H9 (cell line): ENCODE measurements around the gene HMGB4. TPM values are rescaled to one million over a fixed set of nuclear protein-coding genes. Genes with fewer than 3 reads are reported as not detected.

ENCODE experiments used
- DNase-seq: peaks from one replicate; pipeline ENCODE4 v3.0.0-alpha.2; 2017
- H2AFZ ChIP-seq: one replicate; pipeline ENCODE4 v1.6.1; 2013; ENCODE audit warnings: mild to moderate bottlenecking, low read length, control low read depth, moderate library complexity
- H2AK5ac ChIP-seq: 2 replicates; pipeline ENCODE4 v1.6.1; 2013; ENCODE audit warnings: low read length, control low read depth, mixed read lengths; ENCODE audit not compliant: insufficient read length
- H2BK120ac ChIP-seq: one replicate; pipeline ENCODE4 v1.6.1; 2013; ENCODE audit warnings: low read depth, mild to moderate bottlenecking, low read length, control low read depth, inconsistent platforms; ENCODE audit not compliant: poor library complexity, severe bottlenecking
- H2BK12ac ChIP-seq: 2 replicates; pipeline ENCODE4 v1.6.1; 2013; ENCODE audit warnings: low read length, control low read depth, mixed read lengths, low read depth; ENCODE audit not compliant: insufficient read length
- H2BK15ac ChIP-seq: 2 replicates; pipeline ENCODE4 v1.6.1; 2013; ENCODE audit warnings: low read depth, low read length, control low read depth
- H2BK20ac ChIP-seq: one replicate; pipeline ENCODE4 v1.6.1; 2013; ENCODE audit warnings: low read depth, mild to moderate bottlenecking, low read length, control low read depth, inconsistent platforms; ENCODE audit not compliant: poor library complexity, severe bottlenecking
- H2BK5ac ChIP-seq: 2 replicates; pipeline ENCODE4 v1.6.1; 2013; ENCODE audit warnings: low read length, control low read depth, mixed read lengths; ENCODE audit not compliant: insufficient read length
- H3K14ac ChIP-seq: 2 replicates; pipeline ENCODE4 v1.6.1; 2013; ENCODE audit warnings: low read length, control low read depth; ENCODE audit not compliant: insufficient read depth
- H3K18ac ChIP-seq: 2 replicates; pipeline ENCODE4 v1.6.1; 2013; ENCODE audit warnings: low read depth, mild to moderate bottlenecking, mixed read lengths, low read length, control low read depth; ENCODE audit not compliant: insufficient read length
- H3K23ac ChIP-seq: 2 replicates; pipeline ENCODE4 v1.6.1; 2013; ENCODE audit warnings: low read length, control low read depth, mixed read lengths, low read depth; ENCODE audit not compliant: insufficient read length
- H3K23me2 ChIP-seq: 2 replicates; pipeline ENCODE4 v1.6.1; 2013; ENCODE audit warnings: low read depth, mild to moderate bottlenecking, mixed read lengths, low read length, control low read depth; ENCODE audit not compliant: insufficient read length, poor library complexity, severe bottlenecking
- H3K27ac ChIP-seq: 2 replicates; pipeline ENCODE4 v1.5.1; 2013; ENCODE audit warnings: low read length, control low read depth, mixed read lengths, low read depth; ENCODE audit not compliant: insufficient read length
- H3K27me3 ChIP-seq: 2 replicates; pipeline ENCODE4 v1.6.1; 2013; ENCODE audit warnings: low read length, control low read depth, inconsistent platforms; ENCODE audit not compliant: insufficient read depth
- H3K4ac ChIP-seq: 2 replicates; pipeline ENCODE4 v1.6.1; 2013; ENCODE audit warnings: low read depth, mild to moderate bottlenecking, control low read depth, inconsistent platforms, low read length, moderate library complexity
- H3K4me1 ChIP-seq: 2 replicates; pipeline ENCODE4 v1.6.1; 2013; ENCODE audit warnings: low read length, control low read depth, inconsistent platforms; ENCODE audit not compliant: insufficient read depth
- H3K4me2 ChIP-seq: 2 replicates; pipeline ENCODE4 v1.6.1; 2013; ENCODE audit warnings: low read length, control low read depth, mixed read lengths; ENCODE audit not compliant: insufficient read length, insufficient read depth
- H3K56ac ChIP-seq: 2 replicates; pipeline ENCODE4 v1.6.1; 2013; ENCODE audit warnings: low read depth, mild to moderate bottlenecking, mixed read lengths, low read length, control low read depth; ENCODE audit not compliant: insufficient read length
- H3K79me1 ChIP-seq: 2 replicates; pipeline ENCODE4 v1.6.1; 2013; ENCODE audit warnings: low read depth, mild to moderate bottlenecking, moderate library complexity, low read length, control low read depth, inconsistent platforms; ENCODE audit not compliant: insufficient read depth, poor library complexity, severe bottlenecking
- H3K79me2 ChIP-seq: 2 replicates; pipeline ENCODE4 v1.6.1; 2013; ENCODE audit warnings: low read length, control low read depth, inconsistent platforms; ENCODE audit not compliant: insufficient read depth
- H3K9ac ChIP-seq: 2 replicates; pipeline ENCODE4 v1.6.1; 2013; ENCODE audit warnings: low read length, control low read depth, mixed read lengths; ENCODE audit not compliant: insufficient read length; ENCODE audit errors: extremely low read depth
- H3K9me3 ChIP-seq: one replicate; pipeline ENCODE4 v1.6.1; 2013; ENCODE audit warnings: low read depth, low read length, inconsistent platforms; ENCODE audit not compliant: control insufficient read depth
- H3T11ph ChIP-seq: one replicate; pipeline ENCODE4 v1.6.1; 2013; ENCODE audit warnings: mild to moderate bottlenecking, low read length, control low read depth, inconsistent platforms
- H4K20me1 ChIP-seq: one replicate; pipeline ENCODE4 v1.6.1; 2013; ENCODE audit not compliant: control insufficient read depth, insufficient read length, insufficient read depth
- H4K5ac ChIP-seq: 2 replicates; pipeline ENCODE4 v1.6.1; 2013; ENCODE audit warnings: low read depth, mild to moderate bottlenecking, mixed read lengths, low read length, control low read depth; ENCODE audit not compliant: insufficient read length
- H4K8ac ChIP-seq: replicated peaks from 2 replicates; pipeline ENCODE4 v1.6.1; 2013; ENCODE audit warnings: low read length, control low read depth, mixed read lengths, low read depth; ENCODE audit not compliant: insufficient read length
- H4K91ac ChIP-seq: 2 replicates; pipeline ENCODE4 v1.6.1; 2013; ENCODE audit warnings: low read depth, mild to moderate bottlenecking, moderate library complexity, mixed read lengths, low read length, control low read depth; ENCODE audit not compliant: insufficient read length
- H3K27ac Mint-ChIP-seq, 3 experiments: 2 replicates in 2 of 3; 3 replicates in 1 of 3; pipeline ENCODE4 v1.8.0; 2020 to 2021; ENCODE audit warnings: mixed read lengths in 3 of 3, mild to moderate bottlenecking in 1 of 3, moderate library complexity in 1 of 3
- H3K27me3 Mint-ChIP-seq: 2 replicates; pipeline ENCODE4 v1.8.0; 2021; ENCODE audit warnings: low read depth, mild to moderate bottlenecking, moderate library complexity, mixed read lengths
- H3K36me3 Mint-ChIP-seq, 3 experiments: 2 replicates in 2 of 3; 3 replicates in 1 of 3; pipeline ENCODE4 v1.8.0; 2020 to 2021; ENCODE audit warnings: low read depth in 3 of 3, mixed read lengths in 3 of 3; ENCODE audit not compliant: insufficient read depth in 1 of 3
- H3K4me1 Mint-ChIP-seq, 2 experiments: 2 replicates each; pipeline ENCODE4 v1.8.0; 2020; ENCODE audit warnings: mixed read lengths in 2 of 2
- H3K4me3 Mint-ChIP-seq, 2 experiments: 2 replicates in 1 of 2; 3 replicates in 1 of 2; pipeline ENCODE4 v1.8.0; 2020 to 2021; ENCODE audit warnings: mild to moderate bottlenecking in 2 of 2, mixed read lengths in 2 of 2, moderate library complexity in 1 of 2
- H3K9me3 Mint-ChIP-seq, 2 experiments: 2 replicates in 1 of 2; 3 replicates in 1 of 2; pipeline ENCODE4 v1.8.0; 2020; ENCODE audit warnings: mild to moderate bottlenecking in 2 of 2, mixed read lengths in 2 of 2, moderate library complexity in 1 of 2
- WGBS: extraction: QIAGEN DNeasy Blood & Tissue Kit; methylation state at CpG from one replicate; pipeline ENCODE4 v1.1.7; 2013; ENCODE audit warnings: missing lambda C conversion rate, low lambda C conversion rate, mixed read lengths; ENCODE audit not compliant: insufficient read length; ENCODE audit errors: extremely low coverage; 5-methylcytosine and 5-hydroxymethylcytosine counted together
- total RNA-seq: library from RNA; stranded (reverse); gene quantifications from 2 replicates; pipeline ENCODE4 v1.2.1, GENCODE V29; 2021
- TF ChIP-seq, protein P1 (sequence below): fragments of 200-600 bp; sonication (generic); conservative IDR thresholded peaks from 3 replicates; pipeline ENCODE4 v1.8.0; 2021; ENCODE audit warnings: antibody characterized with exemption, mild to moderate bottlenecking

HMGB4 gene
- total RNA-seq, 1 experiment from 2014 or later, result not detected

DNA sequence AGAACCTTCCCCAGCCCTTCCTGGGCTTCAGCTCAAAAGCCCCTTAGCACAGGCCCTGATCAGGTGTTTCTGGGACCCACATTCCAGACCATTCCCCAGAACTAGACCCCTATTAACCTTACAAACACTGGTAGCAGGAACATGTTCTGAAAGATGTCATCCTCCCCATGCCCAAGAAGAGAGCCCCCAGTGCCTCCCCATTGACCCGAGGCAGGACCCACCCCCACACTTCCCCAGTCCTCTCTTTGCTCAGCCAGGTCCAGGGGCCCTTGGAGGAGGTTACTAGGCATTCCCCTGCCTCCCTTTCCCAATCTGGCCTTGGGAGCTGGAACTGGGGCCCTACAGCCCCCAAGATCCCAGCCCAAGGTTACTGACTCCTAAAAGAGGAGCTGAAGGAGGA lies 38.9 kb upstream of the HMGB4 start:
- Mint-ChIP-seq H3K4me1 (no peaks in the 10 kb centered on the region), H3K27ac (no peak overlapping the region), H3K36me3 (peaks cover 16 to 28% (median 26%) of the 10 kb centered on the region in 3 experiments), H3K9me3 (peaks cover 14 to 18% of the 10 kb centered on the region in 2 experiments), H3K27me3 (peaks cover 1% of the 10 kb centered on the region; the same call in 1 of the 2 replicates), H3K4me3 (no peak overlapping the region)
- Histone ChIP-seq H3K4ac (no peak overlapping the region), H3K27me3 (no peaks in the 10 kb centered on the region), H3K79me1 (no peaks in the 10 kb centered on the region), H2BK20ac (no peak overlapping the region), H2BK15ac (no peak overlapping the region), H4K5ac (no peak overlapping the region), H3K14ac (no peak overlapping the region), H3K23ac (no peak overlapping the region), H3K4me2 (no peak overlapping the region), H3K18ac (no peak overlapping the region), H3K9me3 (peaks cover 5% of the 10 kb centered on the region), H3K27ac (no peak overlapping the region), H4K20me1 (no peaks in the 10 kb centered on the region), H3T11ph (no peak overlapping the region), H3K23me2 (no peaks in the 10 kb centered on the region), H4K8ac (no peak overlapping the region), H2AFZ (no peak overlapping the region), H2BK5ac (no peak overlapping the region), H2BK120ac (no peak overlapping the region), H3K56ac (no peak overlapping the region), H3K9ac (no peak overlapping the region), H3K4me1 (no peaks in the 10 kb centered on the region), H2BK12ac (no peak overlapping the region), H4K91ac (no peak overlapping the region), H2AK5ac (no peak overlapping the region), H3K79me2 (no peaks in the 10 kb centered on the region)
- DNase-seq, result no peak
- WGBS, result no CpG with 5 or more reads among the region's 1 CpG
- TF ChIP-seq, protein P1, sequence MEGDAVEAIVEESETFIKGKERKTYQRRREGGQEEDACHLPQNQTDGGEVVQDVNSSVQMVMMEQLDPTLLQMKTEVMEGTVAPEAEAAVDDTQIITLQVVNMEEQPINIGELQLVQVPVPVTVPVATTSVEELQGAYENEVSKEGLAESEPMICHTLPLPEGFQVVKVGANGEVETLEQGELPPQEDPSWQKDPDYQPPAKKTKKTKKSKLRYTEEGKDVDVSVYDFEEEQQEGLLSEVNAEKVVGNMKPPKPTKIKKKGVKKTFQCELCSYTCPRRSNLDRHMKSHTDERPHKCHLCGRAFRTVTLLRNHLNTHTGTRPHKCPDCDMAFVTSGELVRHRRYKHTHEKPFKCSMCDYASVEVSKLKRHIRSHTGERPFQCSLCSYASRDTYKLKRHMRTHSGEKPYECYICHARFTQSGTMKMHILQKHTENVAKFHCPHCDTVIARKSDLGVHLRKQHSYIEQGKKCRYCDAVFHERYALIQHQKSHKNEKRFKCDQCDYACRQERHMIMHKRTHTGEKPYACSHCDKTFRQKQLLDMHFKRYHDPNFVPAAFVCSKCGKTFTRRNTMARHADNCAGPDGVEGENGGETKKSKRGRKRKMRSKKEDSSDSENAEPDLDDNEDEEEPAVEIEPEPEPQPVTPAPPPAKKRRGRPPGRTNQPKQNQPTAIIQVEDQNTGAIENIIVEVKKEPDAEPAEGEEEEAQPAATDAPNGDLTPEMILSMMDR, result no peak
